GM21786 (cell line): ENCODE results near the gene AHNAK2.

Source experiments
- ATAC-seq: cut with Tn5 transposase; IDR thresholded peaks from one replicate; pipeline ENCODE4 v1.9.1; 2021; ENCODE audit not compliant: unreplicated experiment

The AHNAK2 gene

DNA sequence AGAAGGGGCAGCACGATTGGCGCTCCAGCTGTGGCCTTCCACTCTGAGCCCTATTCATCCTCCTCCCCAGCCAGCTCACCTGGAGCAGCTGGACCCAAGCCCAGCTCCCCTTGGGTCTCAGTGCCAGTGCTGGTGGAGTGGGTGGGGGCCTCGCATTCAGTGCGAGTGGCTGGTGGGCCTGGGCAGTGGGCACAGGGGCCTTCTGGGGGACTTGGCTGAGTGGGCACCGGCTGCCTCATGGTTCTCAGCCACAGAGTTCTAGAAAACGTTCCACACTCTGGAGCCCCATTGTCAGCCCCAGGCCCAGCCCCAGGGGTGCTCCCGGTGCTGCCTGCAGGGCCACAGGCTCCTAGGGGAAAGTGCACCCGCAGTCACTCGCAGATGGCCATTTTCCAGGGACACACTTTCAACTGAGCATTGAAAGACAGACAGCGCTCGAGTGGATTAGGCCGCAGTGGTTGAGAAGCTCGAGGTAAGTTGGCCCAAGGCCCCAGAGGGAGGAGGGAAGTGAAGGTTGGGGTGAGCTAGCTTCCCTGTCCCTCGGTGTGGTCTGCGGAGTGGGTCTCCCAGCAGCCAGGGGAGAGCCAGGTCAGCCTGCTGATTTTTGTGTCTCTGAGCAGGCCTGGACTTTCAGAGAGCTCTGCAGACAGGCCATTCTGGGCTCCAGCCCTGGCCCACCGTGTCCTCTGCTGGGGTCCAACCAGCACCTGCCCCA, 11.2 kb upstream of the AHNAK2 start:
- ATAC-seq, result no peak

DNA sequence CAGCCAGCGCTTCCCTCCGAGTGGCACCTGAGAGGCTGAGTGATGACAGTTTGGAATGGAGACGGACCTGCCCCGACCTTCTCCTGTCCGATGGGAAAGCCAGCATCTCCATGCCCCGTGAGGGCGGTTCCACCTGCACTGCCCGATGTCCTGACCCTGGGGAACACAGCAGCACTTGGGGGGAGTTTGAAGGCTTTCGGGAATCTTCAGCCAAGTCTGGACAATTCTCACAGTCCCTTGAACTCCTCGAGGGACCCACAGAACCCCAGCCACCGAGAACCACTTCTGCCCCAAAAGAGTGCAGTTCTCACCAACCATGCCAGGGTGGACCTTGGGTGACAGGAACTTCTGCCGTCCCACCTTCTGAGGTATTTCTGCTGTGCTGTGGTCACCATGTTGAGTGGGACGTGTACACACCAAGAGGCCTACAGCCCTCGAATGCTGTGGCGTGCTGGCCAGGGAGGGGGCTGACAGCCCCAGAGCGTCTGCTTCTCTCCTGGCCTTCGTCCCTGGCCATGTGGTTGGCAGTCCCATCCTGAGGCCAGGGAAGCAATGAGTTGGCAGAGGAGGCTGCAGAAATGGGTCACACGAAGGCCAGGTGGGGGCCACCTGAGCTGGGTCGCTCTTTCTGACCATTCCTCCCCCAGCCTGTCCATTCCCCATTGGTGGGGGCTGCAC, 8.5 kb upstream of the AHNAK2 start:
- ATAC-seq, result no peak

DNA sequence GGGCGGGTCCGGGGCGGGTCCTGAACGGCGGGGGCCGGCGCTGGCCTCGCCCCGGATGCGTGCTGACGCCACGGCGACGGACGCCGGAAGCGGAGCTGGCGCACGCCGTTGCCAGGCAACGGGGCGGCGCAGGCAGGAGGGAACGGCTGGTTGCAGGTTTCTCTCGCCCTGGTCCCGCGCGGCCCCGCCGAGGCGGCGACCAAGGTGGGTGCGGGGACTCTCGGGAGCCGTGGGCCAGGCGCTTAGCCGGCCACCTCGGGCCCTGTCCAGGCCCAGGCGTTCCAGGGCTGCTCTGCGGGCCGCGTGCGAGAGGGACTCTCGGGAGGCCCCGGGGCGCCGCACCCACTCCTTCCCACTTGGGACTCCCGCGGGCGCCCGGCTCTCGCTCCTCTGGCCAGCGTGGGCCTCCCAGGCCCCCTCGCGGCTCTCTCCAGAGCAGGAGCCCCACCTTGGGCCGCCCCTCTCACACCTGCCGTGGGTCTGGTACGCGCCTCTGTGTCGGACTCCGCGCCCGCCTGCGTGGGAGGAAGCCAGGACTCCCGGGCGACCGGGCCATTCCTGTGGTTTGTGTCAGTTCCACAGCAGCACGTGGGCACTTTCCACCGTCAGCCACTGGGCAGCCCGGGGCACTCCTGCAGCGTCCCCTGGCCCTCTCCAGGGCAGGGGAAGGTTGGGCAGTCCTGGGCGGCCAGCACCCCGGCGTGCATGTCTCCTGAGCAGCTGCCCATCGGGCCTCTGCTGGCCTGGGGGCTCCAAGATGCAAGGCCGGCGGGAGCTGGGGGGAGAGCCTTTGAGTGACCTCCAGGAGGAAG, 7.7 kb upstream of the AHNAK2 start, which contains the start of gene CLBA1:
Gene CLBA1, plus strand, starts transcription at position 114 of the 812 bp plus-strand sequence. Its CDS starts 644 bp downstream, at position 758.
- peak; percentile 86 for ATAC-seq

DNA sequence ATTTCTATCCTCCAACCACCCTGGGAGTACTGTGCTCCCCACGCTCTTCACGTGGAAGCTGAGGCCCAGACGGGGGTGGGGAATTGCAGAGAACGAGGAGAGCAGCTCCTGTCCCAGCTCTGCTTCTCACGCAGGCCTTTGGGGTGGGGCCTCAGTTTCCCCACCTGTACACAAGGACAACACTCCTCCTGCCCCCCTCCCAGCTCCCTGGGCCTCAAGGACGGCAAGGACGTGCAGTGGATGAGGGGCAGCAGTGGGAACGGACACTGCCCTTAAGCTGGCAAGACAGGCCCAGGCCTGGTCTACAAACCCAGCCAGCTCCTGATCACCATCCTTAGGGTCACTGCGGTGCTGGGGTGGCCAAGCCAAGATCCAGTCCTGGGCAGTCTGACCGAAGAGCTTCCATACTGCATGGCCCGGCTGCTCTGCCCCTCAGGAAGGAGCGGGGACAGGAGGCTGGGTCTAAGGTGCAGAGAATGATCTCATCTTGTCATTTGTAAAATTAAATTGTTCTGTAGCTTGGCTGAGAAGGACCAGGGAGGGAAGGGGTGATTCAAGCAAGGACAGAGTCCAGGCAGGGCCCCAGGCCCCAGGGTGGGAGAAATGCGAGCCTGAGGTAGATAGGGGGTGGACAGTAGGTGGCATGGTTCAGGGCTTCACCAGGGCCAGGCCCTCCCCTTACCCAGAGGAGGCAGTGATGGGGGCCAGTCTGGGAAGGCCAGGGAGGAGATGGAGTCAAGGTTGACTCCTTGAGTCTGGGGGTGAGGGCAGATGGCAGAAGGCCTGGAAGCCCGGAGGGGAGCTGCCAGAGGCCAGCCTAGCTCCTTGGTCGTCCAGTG, 6.1 kb upstream of the AHNAK2 start:
- no peak for ATAC-seq

DNA sequence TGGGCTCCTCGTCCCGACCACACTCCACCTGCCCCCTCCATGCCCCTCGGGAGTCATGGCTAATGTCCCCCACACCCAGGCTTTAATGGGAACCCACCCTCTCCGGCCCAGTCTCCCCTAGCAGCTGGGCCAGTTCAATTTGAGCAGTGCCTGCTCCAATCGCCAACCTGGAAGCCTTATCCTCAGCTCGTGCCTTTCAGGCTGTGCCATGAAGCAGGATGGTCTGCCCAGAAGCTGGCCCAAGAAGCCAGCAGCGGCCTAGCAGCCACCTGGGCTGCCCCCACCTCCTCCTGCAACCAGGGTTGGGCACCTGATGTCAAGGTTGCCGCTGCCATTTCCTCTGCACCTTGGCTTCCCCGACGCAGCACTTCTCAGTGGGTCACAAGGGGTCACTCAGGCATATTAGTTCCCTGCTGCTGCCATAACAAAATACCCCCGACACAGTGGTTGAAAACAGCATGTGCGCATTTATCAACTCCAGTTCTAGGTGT, 5.1 kb upstream of the AHNAK2 start:
- ATAC-seq, result no peak

DNA sequence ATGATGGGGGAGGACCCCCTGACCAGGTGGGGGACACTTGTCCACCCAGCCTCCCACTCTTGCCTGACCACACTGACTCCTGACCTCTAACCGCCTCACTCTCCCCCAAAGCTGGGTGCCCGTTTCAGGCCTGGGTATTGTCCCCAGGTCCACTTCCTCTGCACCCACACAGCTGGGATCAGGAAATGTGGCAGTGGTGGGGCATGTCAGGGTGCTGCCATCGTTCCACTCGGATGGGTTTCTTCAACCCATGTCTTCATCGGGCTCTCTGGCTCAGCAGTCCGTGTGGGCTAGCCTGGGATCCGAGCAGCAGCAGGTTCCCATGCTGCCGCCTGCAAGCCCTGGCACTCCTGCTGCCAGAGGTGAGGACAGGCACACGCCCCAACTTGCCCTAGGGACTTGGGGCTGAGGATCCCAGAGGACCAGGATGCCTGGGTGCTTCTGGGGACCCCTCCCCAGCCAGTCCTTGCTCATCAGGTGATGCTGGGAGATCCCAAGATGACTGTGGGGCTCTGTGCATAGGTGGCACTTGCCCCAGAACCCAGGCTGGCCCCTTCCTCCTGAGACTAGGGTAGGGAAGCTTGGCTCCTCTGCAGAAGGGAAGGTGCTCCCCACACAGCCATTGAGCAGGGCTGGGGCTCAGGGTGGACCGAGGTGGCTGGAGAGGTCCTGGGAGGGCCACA, 4.5 kb upstream of the AHNAK2 start:
- no peak for ATAC-seq

DNA sequence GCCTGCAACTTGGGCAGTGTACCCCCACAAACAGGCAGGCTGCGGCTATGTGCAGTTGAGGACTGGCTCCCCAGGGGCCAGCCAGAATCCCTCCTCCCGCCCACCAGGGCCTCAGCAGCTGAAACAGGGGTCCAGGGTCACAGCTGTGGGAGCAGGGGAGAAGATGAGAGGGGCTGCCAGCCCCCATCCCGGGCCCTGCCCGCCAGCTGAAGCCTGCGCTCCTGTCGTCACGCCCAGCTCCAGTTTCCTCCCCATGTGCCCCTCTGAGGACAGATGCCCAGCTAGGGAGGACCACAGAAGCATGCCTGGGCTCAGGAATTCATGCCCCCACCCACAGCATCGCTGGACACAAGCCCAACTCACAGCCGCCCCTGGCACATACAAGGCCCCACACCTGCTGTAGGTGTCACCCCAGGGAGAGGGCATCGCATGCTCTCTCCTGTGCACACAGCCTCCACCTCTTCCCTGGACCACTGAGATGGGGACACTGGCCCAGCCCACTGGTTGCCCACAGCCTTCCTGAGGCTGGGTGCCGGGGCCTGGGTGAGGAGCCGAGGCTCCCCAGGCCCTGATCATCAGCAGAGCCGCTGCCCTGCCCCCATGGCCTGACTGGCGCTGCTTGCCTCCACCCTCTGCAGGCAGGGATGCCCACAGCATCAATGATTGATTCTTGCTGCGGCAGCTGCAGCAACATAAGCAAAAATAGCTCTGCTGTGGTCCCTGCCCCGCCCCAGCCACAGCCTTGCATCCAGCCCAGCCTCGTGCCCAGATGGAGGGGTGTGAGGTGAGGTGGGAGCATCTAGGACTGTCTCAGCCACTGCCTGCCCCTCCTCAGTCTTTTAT, 3.7 kb upstream of the AHNAK2 start:
- ATAC-seq, result no peak

DNA sequence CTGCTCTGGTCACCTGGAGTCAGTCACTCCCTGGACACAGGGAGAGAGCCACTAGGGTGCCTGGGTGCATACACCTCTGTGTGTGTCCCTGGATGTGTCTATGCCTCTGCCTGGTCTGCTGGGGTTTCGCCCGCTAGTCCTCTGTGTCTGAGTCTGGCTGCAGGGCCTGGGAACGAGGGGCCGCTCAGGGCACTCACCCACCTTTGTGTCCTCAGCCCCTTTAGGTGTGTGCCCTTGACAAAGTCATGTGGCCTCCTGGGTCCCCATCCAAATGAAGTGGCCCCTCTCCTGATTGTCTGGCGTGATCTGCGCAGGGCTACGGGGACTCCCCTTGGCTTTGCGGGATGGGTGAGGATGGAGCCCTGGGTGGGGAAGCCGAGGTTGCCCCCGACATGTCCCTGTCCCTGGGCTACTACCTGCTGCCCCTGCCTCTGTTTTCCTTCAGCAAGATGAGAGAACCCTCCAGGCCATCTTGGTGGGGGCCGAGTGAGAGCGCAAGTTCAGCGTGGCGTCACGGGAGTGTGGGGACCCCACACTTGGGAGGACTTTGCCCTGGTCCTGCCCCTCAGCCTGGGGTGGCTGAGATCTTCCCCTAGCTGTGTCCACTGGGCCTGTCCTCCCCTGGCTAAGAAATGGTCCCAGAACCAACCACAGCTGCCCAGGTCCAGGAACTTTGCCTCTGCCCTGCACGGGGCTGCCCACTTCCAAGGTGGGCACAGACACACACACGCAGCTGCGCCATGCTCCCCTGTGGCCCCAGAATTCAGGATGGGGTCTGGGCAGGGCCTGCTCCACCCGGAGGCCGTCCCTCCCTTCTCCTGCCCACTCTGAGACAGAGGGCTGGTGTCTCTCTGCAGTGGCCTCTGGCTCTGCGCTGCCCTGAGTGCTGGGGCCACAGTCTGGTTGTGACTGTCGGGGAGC, 2.7 kb upstream of the AHNAK2 start:
- no peak for ATAC-seq

DNA sequence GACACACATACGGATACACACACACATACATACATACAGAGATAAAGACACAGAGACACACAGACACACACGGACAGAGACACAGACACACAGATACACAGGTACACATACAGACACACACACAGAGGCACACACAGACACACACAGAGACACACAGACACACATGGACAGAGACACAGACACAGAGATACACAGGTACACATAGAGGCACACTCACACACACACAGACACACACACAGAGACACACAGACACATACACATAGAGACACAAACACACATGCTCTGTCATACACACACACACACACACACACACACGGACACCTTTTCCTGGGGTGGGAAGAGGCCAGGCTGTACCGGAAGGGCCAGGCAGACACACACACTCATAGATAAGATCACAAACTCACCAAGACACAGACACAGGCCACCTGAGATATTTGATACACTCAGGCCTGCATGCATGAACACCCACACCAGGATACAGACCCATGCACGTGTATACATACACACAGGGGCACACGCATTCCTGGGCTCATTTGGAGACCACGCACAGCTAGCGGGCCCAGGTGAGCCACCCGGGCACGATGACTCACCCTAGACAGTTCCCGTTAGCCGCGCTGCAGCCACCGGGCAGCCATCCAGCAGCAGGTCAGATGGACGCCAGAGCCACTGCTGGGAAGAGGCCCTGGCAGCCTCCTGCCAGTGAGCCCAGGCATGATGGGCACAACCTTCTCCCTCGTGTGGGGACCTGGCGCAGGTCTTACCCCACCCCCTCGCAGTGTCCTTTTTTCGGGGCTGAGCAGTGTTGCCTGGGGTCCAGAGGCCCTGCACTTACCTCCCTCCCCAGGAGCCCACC, 1.8 kb upstream of the AHNAK2 start:
- no peak for ATAC-seq

DNA sequence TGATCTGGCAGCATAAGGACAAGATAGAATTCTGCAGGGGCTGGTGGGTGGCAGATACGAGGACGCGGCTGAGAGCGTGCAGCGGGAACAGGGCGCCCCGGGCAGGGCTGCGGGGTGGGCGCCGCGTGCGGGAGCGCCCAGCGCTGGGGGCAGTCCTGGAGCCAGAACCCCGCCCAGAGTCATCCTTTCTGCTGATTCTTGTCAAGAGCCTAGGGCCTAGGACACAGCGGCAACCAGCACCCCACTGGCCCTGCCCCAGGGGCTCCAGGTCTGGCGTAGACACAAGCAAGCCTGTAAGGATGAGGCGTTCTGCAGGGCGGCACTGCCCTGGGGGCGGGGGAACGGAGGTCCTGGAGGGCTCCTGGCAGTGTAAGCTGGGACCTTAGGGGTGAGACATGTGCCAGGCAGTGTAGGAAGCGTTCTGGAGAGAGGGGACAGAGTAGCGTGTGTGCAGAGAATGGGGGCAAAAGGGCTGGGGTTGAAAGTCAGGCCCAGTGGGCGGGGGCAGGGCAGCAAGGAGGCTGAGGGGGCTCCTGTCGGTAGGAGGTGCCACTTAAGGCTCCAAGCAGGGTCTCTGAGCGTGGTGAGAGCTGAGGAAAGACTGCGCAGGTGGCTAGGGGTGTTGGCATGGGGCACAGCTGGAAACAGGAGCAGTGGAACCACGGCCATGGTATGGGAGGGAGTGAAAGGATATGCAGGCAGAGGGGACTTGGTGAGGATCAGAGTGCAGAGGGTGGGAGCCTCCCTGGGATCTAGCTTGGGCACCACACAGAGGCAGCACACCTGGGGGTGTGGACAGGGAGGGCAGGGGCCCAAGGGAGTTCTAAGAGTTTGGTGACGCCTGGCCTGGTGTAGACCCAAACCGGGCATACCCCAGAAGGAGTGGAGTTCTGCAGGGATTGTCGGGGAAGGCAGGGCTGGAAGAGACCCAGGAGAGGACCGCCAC, 845 bp upstream of the AHNAK2 start:
- ATAC-seq, result no peak

DNA sequence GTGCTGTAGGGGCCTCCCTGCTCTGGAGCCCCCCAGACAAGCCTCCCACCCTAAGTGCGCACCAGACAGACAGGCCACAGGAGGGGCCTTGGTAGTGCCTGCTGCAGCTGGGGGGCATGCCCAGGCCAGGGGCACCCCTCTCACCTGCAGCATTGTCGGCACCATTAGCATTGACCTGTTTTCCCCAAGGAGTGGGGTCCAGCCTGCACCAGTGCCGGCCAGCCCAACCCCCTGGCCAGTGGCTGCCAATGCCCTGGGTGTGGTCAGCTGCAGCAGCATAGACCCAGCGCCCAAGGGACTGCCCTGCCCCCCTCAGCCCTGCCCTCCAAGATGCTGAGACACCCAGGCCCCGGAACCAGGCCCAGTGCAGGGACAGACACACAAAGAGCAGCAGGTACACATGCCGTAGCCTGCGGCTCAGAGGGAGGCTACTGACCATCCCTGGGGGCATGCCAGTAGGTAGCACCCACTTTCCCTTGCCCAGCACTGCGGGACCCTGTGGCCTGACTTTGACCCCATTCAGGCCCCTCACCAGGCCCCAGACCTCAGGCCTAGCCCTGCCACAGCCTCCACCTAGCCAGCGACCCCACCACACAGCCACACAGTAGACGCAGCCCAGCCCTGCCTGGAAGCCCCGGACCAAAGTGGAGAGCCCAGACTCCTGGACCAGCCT, 1.0 kb downstream of the AHNAK2 start:
- ATAC-seq, result no peak

DNA sequence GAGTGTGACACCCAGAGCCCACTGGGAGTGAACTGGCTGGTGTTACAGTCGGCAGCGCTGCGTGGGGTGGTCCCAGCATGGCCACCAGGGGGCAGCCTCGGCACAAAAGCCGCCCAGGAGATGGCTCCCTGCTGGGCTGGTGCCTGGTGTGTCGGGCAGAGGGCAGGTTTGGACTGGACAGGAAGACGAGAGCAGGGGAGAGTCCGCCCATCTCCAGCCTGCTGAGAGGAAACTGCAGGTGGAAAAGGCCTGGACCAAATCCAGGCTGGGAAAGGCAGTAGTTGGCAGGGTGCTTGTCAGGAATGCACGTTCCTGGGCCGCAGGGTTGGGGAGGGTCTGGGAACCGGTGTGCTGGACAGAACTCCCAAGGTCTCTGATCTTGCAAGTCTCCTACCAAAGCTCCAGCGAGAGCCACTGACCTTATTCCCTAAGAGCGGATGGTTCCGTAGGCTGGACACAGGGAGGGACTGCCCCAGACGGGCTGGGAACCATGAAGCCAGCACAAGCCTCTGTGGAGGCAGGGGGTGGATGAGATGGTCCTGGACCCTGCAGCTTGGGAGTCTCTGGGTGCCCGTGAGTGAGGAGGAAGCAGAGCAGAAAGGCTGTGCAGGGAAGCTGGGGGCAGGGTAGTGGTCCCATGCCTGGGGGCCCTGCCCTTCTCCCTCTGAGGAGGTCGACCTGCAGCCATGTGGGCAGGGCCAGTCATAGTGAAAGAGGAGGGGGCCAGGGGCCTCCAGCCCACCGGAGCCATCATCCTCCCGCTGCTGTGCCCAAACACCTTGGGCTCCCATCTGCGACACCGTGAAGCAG, 1.8 kb downstream of the AHNAK2 start:
- ATAC-seq, result peak; percentile 46

DNA sequence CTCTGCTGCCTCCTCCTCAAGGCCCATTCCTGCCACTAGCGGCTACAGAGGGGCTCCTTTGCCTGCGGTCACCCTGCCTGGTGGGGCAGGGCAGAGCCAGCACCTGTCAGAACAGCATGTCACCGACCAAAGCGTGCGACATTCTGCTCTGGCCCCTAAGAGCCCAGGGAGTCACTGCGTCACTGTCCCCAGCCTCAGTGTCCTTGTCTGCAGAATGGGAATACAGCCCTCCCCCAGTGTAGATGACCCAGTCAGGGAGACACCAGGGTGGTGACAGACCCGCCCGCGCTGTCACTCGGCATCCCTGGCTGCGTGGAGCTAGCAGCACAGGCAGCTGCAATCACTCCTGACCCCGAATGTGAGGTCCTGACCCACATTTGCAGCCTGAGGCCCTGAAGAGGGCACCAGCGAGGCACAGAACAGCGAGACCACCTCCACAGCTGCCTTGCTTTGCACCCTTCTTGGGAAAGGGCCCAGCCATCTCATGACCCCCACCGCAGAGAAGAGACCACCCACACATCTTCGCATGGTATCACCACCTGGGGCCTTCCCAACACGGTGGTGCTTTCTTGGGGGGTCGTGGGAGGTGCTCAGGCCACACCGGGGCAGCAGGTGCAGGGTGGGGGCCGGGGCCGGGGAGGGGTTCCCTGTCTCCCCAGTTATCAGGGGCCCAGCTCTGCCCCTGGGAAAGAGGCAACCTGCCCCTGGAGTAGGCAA, 2.5 kb downstream of the AHNAK2 start:
- no peak for ATAC-seq
